Smooth muscle cell (in vitro differentiated cells): ENCODE results near the gene CMSS1. TPM values are rescaled to one million over a fixed set of nuclear protein-coding genes. Genes with fewer than 3 reads are reported as not detected.

Source experiments
- DNase-seq: peaks from one replicate; lab custom pipeline; 2025; ENCODE audit not compliant: unreplicated experiment; lab: John Stamatoyannopoulos, UW
- H2AFZ ChIP-seq: fragments of 200-600 bp; sonication (generic); 2 replicates; pipeline ENCODE4 v1.6.0; 2016; ENCODE audit warnings: antibody characterized with exemption, low read depth, mild to moderate bottlenecking
- H3F3A ChIP-seq: fragments of 200-600 bp; sonication (generic); 2 replicates; pipeline ENCODE4 v1.6.0; 2017; ENCODE audit warnings: antibody characterized with exemption, low read depth
- H3K27ac ChIP-seq: fragments of 200-600 bp; sonication (generic); 2 replicates; pipeline ENCODE4 v1.5.1; 2016; ENCODE audit warnings: low read depth, mild to moderate bottlenecking
- H3K27me3 ChIP-seq: fragments of 200-600 bp; sonication (generic); 2 replicates; pipeline ENCODE4 v1.6.1; 2016; ENCODE audit warnings: low read depth, mild to moderate bottlenecking
- H3K36me3 ChIP-seq: fragments of 200-600 bp; sonication (generic); 2 replicates; pipeline ENCODE4 v1.5.1; 2016; ENCODE audit warnings: low read depth
- H3K4me1 ChIP-seq: fragments of 200-600 bp; sonication (generic); 2 replicates; pipeline ENCODE4 v1.5.1; 2016; ENCODE audit warnings: low read depth
- H3K4me2 ChIP-seq: fragments of 200-600 bp; sonication (generic); 2 replicates; pipeline ENCODE4 v1.6.0; 2016; ENCODE audit warnings: mild to moderate bottlenecking
- H3K4me3 ChIP-seq: fragments of 200-600 bp; sonication (generic); 2 replicates; pipeline ENCODE4 v1.5.1; 2016; ENCODE audit warnings: mild to moderate bottlenecking
- H3K79me2 ChIP-seq: fragments of 200-600 bp; sonication (generic); 2 replicates; pipeline ENCODE4 v1.6.0; 2016; ENCODE audit warnings: low read depth, mild to moderate bottlenecking
- H3K9ac ChIP-seq: fragments of 200-600 bp; sonication (generic); 2 replicates; pipeline ENCODE4 v1.6.0; 2016; ENCODE audit warnings: low read depth
- H3K9me3 ChIP-seq: fragments of 200-600 bp; sonication (generic); replicated peaks from 2 replicates; pipeline ENCODE4 v1.5.1; 2016; ENCODE audit warnings: low read depth
- H4K20me1 ChIP-seq: fragments of 200-600 bp; sonication (generic); 2 replicates; pipeline ENCODE4 v1.6.0; 2016; ENCODE audit warnings: low read depth
- WGBS: methylation state at CpG from one replicate; pipeline ENCODE4 v1.1.7; 2016; ENCODE audit warnings: low lambda C conversion rate; 5-methylcytosine and 5-hydroxymethylcytosine counted together
- polyA plus RNA-seq: library from polyadenylated mRNA; unstranded; fragments of >200 nt; fragmentation: Nextera tagmentation; extraction: Ambion mirVana; gene quantifications from 2 replicates; pipeline ENCODE4 v1.2.1, GENCODE V29; 2016
- total RNA-seq: library from RNA; depleted of rRNA; stranded (reverse); fragments of >200 nt; gene quantifications from 2 replicates; pipeline ENCODE4 v1.2.3, GENCODE V29; 2014
- TF ChIP-seq, protein P1 (sequence below): fragments of 200-600 bp; sonication (generic); IDR thresholded peaks from 2 replicates; pipeline ENCODE4 v1.5.1; 2017; ENCODE audit warnings: borderline replicate concordance, mild to moderate bottlenecking, antibody characterized with exemption; ENCODE audit not compliant: insufficient read depth, poor library complexity, severe bottlenecking

The CMSS1 gene
- total and polyA plus RNA-seq, 2 experiments from 2014 or later, result 19.2 to 24.1 TPM

- peaks cover 6% of the 10 kb centered on the region for H3F3A ChIP-seq
- peaks cover 71% of the 10 kb centered on the region for H3K79me2 ChIP-seq
- peak overlapping the region; percentile 97 for H3K4me2 ChIP-seq
- no peaks in the 10 kb centered on the region for H3K27me3 ChIP-seq
- WGBS, result 63% methylated on average over 3 of the region's 3 CpGs
- H3K9ac ChIP-seq, result peak overlapping the region; percentile 97
- H3K36me3 ChIP-seq, result no peaks in the 10 kb centered on the region
- no peak for DNase-seq
- H2AFZ ChIP-seq, result no peak overlapping the region
- H3K4me1 ChIP-seq, result peaks cover 23% of the 10 kb centered on the region
- TF ChIP-seq, protein P1, sequence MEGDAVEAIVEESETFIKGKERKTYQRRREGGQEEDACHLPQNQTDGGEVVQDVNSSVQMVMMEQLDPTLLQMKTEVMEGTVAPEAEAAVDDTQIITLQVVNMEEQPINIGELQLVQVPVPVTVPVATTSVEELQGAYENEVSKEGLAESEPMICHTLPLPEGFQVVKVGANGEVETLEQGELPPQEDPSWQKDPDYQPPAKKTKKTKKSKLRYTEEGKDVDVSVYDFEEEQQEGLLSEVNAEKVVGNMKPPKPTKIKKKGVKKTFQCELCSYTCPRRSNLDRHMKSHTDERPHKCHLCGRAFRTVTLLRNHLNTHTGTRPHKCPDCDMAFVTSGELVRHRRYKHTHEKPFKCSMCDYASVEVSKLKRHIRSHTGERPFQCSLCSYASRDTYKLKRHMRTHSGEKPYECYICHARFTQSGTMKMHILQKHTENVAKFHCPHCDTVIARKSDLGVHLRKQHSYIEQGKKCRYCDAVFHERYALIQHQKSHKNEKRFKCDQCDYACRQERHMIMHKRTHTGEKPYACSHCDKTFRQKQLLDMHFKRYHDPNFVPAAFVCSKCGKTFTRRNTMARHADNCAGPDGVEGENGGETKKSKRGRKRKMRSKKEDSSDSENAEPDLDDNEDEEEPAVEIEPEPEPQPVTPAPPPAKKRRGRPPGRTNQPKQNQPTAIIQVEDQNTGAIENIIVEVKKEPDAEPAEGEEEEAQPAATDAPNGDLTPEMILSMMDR, result no peak
- peaks cover 54% of the 10 kb centered on the region for H4K20me1 ChIP-seq
- peak overlapping the region; percentile 81 for H3K4me3 ChIP-seq
- no peaks in the 10 kb centered on the region for H3K9me3 ChIP-seq
- peak overlapping the region; percentile 96 for H3K27ac ChIP-seq
Observed at GRCh38 chr3:99874237-99875002, 56.8 kb downstream of the CMSS1 start.

DNA sequence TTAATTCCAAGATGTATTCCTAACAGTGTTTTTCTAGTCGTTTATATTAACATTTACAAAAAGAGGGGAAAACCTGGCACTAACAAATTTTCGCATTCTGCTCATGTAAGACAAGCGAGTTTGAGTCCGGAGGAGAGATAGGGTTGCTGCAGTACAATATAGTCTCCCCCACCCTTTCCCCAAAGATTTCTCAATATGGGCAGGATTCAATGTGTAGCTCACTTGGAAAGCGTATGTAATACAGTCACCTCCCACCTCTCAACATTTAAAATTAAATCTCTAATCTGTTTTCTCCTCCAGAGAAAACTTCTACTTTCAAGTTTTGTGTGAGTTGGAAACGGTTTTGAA is 57.9 kb downstream of the CMSS1 start:
- Histone ChIP-seq H3K9ac (peak overlapping the region; percentile 97), H3F3A (peaks cover 6% of the 10 kb centered on the region), H3K4me1 (peaks cover 18% of the 10 kb centered on the region), H3K36me3 (no peaks in the 10 kb centered on the region), H2AFZ (peak overlapping the region; percentile 81), H3K27me3 (no peaks in the 10 kb centered on the region), H3K9me3 (no peaks in the 10 kb centered on the region), H4K20me1 (peaks cover 43% of the 10 kb centered on the region), H3K4me3 (peak overlapping the region; percentile 81), H3K27ac (peak overlapping the region; percentile 96), H3K79me2 (peaks cover 60% of the 10 kb centered on the region), H3K4me2 (peak overlapping the region; percentile 97)
- TF ChIP-seq, protein P1, result no peak
- WGBS, result under 1% methylated on average over 6 of the region's 6 CpGs
- DNase-seq, result no peak

GRCh38 chr3:99875929-99876841 is 58.5 kb downstream of the CMSS1 start:
- H3K9me3 ChIP-seq, result no peaks in the 10 kb centered on the region
- peaks cover 18% of the 10 kb centered on the region for H3K4me1 ChIP-seq
- peaks cover 6% of the 10 kb centered on the region for H3F3A ChIP-seq
- H2AFZ ChIP-seq, result peak overlapping the region; percentile 81
- peak overlapping the region; percentile 97 for H3K4me2 ChIP-seq
- H3K79me2 ChIP-seq, result peaks cover 54% of the 10 kb centered on the region
- H4K20me1 ChIP-seq, result peaks cover 37% of the 10 kb centered on the region
- H3K27me3 ChIP-seq, result no peaks in the 10 kb centered on the region
- peak overlapping the region; percentile 97 for H3K9ac ChIP-seq
- H3K36me3 ChIP-seq, result no peaks in the 10 kb centered on the region
- H3K27ac ChIP-seq, result peak overlapping the region; percentile 96
- TF ChIP-seq, protein P1, result no peak
- WGBS, result 2% methylated on average over 57 of the region's 63 CpGs
- peak; percentile 40 for DNase-seq
- H3K4me3 ChIP-seq, result peak overlapping the region; percentile 81
